Activated CD4-positive, alpha-beta T cell treated with anti-CD3 and anti-CD28 coated beads, Interleukin-2, amount 10 ng/mL, durations not matched to agents 7 days and 5 days (primary cell): ENCODE measurements around the gene FMN1. TPM values are rescaled to one million over a fixed set of nuclear protein-coding genes. Genes with fewer than 3 reads are reported as not detected.
"Not testable (repeated sequence)": the region's sequence is repeated elsewhere in the genome, so short reads cannot be mapped to it uniquely, and the experiment has no call there.

Experiments
- CTCF ChIA-PET: fragments of 350-600 bp; sonication (Branson Sonifier 250); formaldehyde crosslinking; loops from one replicate; lab custom pipeline; 2021; ENCODE audit warnings: antibody characterized with exemption; lab: Charles Lee
- POLR2A ChIA-PET: fragments of 350-600 bp; sonication (Branson Sonifier 250); formaldehyde crosslinking; loops from one replicate; lab custom pipeline; 2021; ENCODE audit warnings: antibody characterized with exemption; lab: Charles Lee
- DNase-seq: peaks from one replicate; pipeline ENCODE4 v3.0.0-alpha.2; 2020
- H3K27ac Mint-ChIP-seq: one replicate; pipeline ENCODE4 v1.8.0; 2021; ENCODE audit warnings: mild to moderate bottlenecking, moderate library complexity, mixed read lengths
- H3K27me3 Mint-ChIP-seq: one replicate; pipeline ENCODE4 v1.8.0; 2021; ENCODE audit warnings: mixed read lengths
- H3K36me3 Mint-ChIP-seq: one replicate; pipeline ENCODE4 v1.8.0; 2021; ENCODE audit warnings: low read depth, mixed read lengths
- H3K4me1 Mint-ChIP-seq: one replicate; pipeline ENCODE4 v1.8.0; 2021; ENCODE audit warnings: mixed read lengths
- H3K4me3 Mint-ChIP-seq: one replicate; pipeline ENCODE4 v1.8.0; 2021; ENCODE audit warnings: mild to moderate bottlenecking, moderate library complexity, mixed read lengths
- H3K9me3 Mint-ChIP-seq: one replicate; pipeline ENCODE4 v1.8.0; 2021; ENCODE audit warnings: mixed read lengths
- total RNA-seq, 2 experiments: library from RNA; stranded (reverse); gene quantifications; one replicate each; pipeline ENCODE4 v1.2.3, GENCODE V29; 2021

The FMN1 gene
- total RNA-seq, 2 experiments from 2014 or later: 0.04 to 0.12 TPM

DNA sequence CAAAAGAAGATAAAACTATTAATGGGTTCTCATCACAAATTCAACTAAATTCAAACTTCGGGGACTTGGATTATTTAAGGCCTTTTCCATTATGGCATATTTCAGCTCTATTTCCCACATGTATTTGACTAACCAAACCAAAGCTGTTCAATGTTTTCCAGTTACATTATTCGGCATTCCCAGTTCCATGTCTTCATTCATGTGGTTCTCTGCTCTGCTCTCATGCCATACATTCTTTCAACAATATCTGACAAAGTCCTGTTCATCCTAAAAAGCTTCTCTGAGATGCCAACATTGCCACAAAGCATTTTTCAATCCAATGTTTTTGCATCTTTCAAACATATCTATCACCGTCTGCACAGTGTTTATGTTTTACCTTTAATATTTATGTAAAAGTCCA, 335.3 kb downstream of the FMN1 start:
- ChIA-PET POLR2A (no interaction called here), CTCF (interaction anchor here (0.9 kb wide), 1 partner anchor 19 kb away, joined by 6 read pairs; no protein-coding TSS in a partner anchor)
- Mint-ChIP-seq H3K36me3 (no peaks in the 10 kb centered on the region), H3K4me1 (peaks cover 5% of the 10 kb centered on the region), H3K27me3 (peaks cover 8% of the 10 kb centered on the region), H3K9me3 (no peaks in the 10 kb centered on the region), H3K27ac (no peak overlapping the region), H3K4me3 (no peak overlapping the region)
- DNase-seq: no peak

DNA sequence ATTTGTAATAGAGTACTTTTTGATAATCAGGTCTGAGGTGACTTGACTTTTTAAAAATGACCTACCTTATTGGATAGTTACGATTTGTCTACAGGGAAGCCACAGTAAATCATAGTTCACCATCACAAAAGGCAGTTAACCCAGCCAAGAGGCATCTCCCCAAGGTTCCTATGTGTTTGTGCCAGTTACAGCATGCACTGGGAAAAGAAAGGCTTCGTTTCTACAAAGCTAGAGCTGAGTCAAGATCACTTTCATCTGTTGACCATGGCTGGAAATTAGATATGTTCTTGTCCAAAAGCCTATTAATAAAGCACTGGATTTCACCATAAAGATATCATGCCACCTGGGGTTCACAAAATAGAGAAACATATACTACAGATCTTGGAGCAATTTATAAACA, 336.8 kb downstream of the FMN1 start:
- no peaks in the 10 kb centered on the region for H3K9me3 Mint-ChIP-seq
- H3K4me1 Mint-ChIP-seq: peaks cover 2% of the 10 kb centered on the region
- H3K4me3 Mint-ChIP-seq: no peak overlapping the region
- no peak overlapping the region for H3K27ac Mint-ChIP-seq
- H3K36me3 Mint-ChIP-seq: no peaks in the 10 kb centered on the region
- peaks cover 7% of the 10 kb centered on the region for H3K27me3 Mint-ChIP-seq
- DNase-seq: no peak
- POLR2A ChIA-PET: no interaction called here
- CTCF ChIA-PET: no interaction called here

DNA sequence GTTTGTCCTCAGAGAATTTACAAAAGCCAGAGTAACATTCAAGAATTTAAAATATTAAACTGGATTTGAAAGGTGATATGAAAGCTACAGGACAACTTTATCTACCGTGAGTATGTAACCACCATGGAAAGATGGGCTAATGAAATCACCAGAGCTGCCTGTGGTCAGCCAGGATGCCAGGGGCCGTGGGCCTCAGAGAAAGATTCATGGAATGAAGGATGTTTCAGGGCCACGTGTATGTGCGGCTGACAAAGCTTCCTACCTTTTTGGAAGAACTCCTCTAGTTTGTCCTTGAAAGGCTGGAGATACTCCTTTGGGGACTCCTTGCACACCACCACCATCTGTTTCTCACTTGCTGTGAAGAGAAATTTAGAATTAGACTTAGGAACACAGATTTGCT, 337.8 kb downstream of the FMN1 start:
- DNase-seq: no peak
- ChIA-PET CTCF (no interaction called here), POLR2A (no interaction called here)
- H3K36me3 Mint-ChIP-seq: no peaks in the 10 kb centered on the region
- H3K27me3 Mint-ChIP-seq: peaks cover 9% of the 10 kb centered on the region
- H3K27ac Mint-ChIP-seq: no peak overlapping the region
- H3K4me1 Mint-ChIP-seq: no peaks in the 10 kb centered on the region
- H3K4me3 Mint-ChIP-seq: no peak overlapping the region
- no peaks in the 10 kb centered on the region for H3K9me3 Mint-ChIP-seq

DNA sequence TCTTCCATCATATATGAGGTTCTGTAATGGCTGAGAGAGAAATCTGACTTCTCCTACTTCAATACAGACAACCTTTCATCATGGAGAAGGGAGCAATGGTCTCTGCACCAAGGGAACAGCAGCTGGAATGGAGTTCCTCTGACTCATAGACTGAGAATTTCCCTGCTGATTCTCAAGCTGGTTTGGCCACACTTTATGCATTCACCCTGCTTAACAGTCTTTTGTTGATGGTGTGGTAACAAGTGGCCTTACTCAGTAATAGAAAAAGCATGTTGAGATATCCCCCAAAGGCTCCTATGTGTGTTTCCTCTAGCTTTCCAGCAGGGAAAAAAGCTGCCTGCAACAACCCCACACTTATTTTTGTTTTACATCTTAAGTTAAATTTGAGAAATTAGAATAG, 338.6 kb downstream of the FMN1 start:
- peaks cover 9% of the 10 kb centered on the region for H3K27me3 Mint-ChIP-seq
- ChIA-PET POLR2A (no interaction called here), CTCF (no interaction called here)
- no peak overlapping the region for H3K4me3 Mint-ChIP-seq
- no peak overlapping the region for H3K27ac Mint-ChIP-seq
- no peaks in the 10 kb centered on the region for H3K9me3 Mint-ChIP-seq
- no peaks in the 10 kb centered on the region for H3K36me3 Mint-ChIP-seq
- no peaks in the 10 kb centered on the region for H3K4me1 Mint-ChIP-seq
- no peak for DNase-seq

DNA sequence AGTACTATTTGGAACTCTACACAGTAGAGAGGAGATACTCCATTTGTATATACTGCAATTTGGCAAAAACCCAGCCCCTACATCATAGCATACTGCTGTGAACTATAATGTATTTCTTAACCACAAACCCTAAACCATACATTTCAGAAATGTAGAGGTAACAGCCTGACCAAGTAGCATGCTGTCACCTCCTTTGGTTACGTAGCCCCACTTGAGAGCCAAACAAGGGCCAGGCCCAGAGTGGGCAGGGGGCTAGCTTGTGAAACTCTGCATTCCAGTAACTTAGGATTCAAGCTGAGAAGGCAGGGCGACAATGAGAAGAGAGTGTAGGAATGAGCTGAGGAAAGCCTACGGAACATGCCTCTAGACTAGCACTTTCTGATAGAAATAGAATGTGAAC, 340.9 kb downstream of the FMN1 start:
- H3K36me3 Mint-ChIP-seq: no peaks in the 10 kb centered on the region
- H3K4me1 Mint-ChIP-seq: no peaks in the 10 kb centered on the region
- no peak for DNase-seq
- H3K9me3 Mint-ChIP-seq: no peaks in the 10 kb centered on the region
- H3K27ac Mint-ChIP-seq: no peak overlapping the region
- CTCF ChIA-PET: no interaction called here
- POLR2A ChIA-PET: no interaction called here
- no peak overlapping the region for H3K4me3 Mint-ChIP-seq
- H3K27me3 Mint-ChIP-seq: peaks cover 9% of the 10 kb centered on the region

DNA sequence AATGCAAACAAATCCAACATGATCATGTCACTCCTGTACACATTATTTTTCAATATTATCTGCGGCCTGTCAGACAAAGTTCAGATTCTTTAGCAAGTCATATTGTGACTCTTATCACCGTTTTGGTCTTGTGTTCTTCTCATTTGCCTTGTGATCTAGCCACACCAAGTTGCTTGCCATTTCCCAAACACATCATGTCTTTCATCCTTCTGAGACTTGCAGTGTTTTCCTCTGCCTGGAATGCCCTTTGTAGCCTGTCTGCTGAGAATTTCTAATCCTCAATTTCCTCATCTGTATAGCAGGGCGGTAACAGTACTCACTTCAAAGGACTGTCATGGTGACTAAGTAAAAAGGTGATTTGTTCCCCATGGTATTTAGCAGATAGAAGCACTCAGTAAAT, 341.7 kb downstream of the FMN1 start:
- no peaks in the 10 kb centered on the region for H3K4me1 Mint-ChIP-seq
- ChIA-PET CTCF (no interaction called here), POLR2A (no interaction called here)
- H3K27me3 Mint-ChIP-seq: peaks cover 9% of the 10 kb centered on the region
- no peak overlapping the region for H3K27ac Mint-ChIP-seq
- no peak for DNase-seq
- no peak overlapping the region for H3K4me3 Mint-ChIP-seq
- H3K36me3 Mint-ChIP-seq: no peaks in the 10 kb centered on the region
- H3K9me3 Mint-ChIP-seq: no peaks in the 10 kb centered on the region

DNA sequence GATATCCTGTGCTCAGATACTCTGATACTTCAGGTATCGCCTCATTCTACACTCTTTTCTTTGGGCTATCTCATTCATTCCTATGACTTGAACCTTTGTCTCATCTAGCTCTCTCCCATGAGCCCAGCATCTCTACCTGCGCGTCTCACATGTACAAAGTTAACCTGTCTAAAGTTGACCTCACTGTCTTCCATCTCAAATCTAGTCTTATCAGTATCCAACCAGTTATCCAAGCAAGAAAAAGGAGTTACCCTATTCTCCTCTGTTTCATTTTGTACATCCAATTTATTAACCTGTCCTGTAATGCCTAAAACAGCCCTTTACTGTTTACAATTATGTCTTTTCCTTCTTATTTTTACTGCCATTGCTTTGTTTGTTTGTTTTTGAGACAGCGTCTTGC, 342.5 kb downstream of the FMN1 start:
- DNase-seq: no peak
- no peaks in the 10 kb centered on the region for H3K9me3 Mint-ChIP-seq
- ChIA-PET POLR2A (no interaction called here), CTCF (no interaction called here)
- H3K27ac Mint-ChIP-seq: no peak overlapping the region
- no peaks in the 10 kb centered on the region for H3K4me1 Mint-ChIP-seq
- H3K27me3 Mint-ChIP-seq: peaks cover 9% of the 10 kb centered on the region
- H3K36me3 Mint-ChIP-seq: no peaks in the 10 kb centered on the region
- H3K4me3 Mint-ChIP-seq: no peak overlapping the region

DNA sequence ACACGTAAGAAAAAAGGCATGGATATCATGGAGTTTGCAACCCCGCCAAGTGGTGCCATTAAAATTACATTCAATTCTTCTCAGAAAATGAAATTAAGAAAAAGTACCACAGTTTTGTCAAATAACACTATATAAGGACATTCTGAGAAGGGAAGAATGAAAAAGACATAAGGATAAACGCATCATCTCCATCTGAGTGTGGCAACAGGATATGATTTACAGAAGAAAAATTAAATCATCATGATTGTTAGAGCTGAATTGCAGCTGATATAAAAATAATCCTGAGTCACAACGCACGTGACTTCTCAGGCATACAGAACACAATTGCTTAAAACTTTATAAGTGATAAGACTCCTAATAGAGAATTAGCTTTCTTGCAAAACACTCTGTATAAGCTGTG, 342.9 kb downstream of the FMN1 start:
- POLR2A ChIA-PET: no interaction called here
- no peak for DNase-seq
- no peaks in the 10 kb centered on the region for H3K9me3 Mint-ChIP-seq
- no peak overlapping the region for H3K27ac Mint-ChIP-seq
- H3K27me3 Mint-ChIP-seq: peaks cover 9% of the 10 kb centered on the region
- no peaks in the 10 kb centered on the region for H3K36me3 Mint-ChIP-seq
- no peaks in the 10 kb centered on the region for H3K4me1 Mint-ChIP-seq
- CTCF ChIA-PET: no interaction called here
- H3K4me3 Mint-ChIP-seq: no peak overlapping the region

DNA sequence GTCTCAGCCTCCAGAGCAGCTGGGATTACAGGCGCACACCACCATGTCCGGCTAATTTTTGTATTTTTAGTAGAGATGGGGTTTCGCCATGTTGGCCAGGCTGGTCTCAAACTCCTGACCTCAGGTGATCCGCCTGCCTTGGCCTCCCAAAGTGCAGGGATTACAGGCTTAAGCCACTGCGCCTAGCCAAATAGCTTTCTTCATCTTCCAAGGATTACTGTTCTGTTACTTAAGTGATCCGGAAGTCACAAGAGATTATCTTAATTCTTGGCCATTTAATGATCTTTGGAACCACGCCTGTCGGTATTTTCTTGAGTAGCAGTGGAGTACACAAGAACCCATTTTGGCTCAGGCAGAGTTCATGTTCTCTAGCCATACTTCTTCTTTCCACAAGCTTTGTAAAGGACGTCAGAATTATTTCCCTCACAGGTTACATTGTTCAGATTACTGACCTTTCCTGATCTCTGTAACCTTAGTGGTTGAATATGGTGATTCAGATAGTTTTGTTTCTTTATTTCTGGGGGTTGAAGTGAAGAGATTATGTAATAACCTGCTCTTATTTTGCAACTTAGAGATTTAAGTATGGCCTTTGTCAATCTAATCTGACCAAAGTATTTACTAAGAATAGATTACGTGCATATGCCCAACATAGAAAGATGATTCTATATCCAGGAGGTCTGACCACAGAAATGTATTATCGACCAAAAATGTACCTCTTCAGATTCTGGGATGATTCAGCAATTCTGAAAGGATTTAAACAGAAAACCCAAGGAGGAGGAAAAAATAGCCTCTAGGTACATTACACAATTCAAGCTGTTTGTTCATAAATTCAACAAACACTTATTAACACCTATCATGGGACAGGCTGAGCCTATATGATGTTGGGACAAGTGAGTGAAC, 344.5 kb downstream of the FMN1 start:
- peaks cover 3% of the 10 kb centered on the region for H3K27me3 Mint-ChIP-seq
- DNase-seq: no peak
- ChIA-PET CTCF (no interaction called here), POLR2A (no interaction called here)
- no peak overlapping the region for H3K27ac Mint-ChIP-seq
- no peaks in the 10 kb centered on the region for H3K36me3 Mint-ChIP-seq
- no peak overlapping the region for H3K4me3 Mint-ChIP-seq
- no peaks in the 10 kb centered on the region for H3K4me1 Mint-ChIP-seq
- H3K9me3 Mint-ChIP-seq: no peaks in the 10 kb centered on the region

DNA sequence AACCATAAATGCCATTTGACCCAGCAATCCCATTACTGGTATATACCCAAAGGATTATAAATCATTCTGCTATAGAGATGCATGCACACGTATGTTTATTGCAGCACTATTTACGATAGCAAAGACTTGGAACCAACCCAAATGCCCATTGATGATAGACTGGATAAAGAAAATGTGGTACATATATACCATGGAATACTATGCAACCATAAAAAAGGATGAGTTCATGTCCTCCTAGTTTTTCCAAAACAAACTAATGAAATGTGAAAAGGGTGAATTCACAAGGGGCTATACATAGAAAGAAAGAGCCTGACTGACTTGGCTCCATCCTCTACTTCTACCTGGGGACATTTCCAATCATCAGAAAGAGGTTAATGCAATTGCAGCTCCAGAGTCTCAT, 347.8 kb downstream of the FMN1 start:
- DNase-seq, H3K36me3 Mint-ChIP-seq, H3K27ac Mint-ChIP-seq, H3K4me1 Mint-ChIP-seq, CTCF ChIA-PET, POLR2A ChIA-PET, H3K9me3 Mint-ChIP-seq, H3K27me3 Mint-ChIP-seq, H3K4me3 Mint-ChIP-seq: not testable (repeated sequence)

DNA sequence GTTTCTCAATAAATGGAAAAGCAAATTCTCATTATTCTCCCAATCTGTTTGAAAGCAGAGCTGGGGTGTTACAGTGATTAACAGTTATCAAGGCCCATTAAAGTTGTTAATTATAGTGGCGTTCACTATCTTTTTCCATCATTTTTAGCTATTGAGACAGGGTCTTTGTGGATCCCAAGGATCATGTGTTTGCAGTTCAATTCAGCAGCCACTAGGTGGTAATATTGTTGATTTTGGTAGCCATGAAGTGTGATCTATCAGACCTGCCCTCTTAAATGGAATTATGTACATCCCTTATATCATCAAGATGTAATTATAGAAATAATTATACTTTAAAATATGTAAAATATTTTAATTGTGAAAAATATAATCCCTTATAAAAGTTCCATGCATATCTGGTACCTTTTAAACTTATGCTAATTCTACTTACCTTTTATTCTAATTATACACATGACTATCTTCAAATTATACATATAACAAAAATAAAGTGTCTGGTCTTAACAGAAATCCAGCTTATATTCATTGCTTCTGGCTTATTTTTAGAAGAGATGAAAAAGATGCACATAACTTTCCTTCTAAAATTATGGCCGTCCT, 350.3 kb downstream of the FMN1 start:
- Mint-ChIP-seq H3K27me3 (peaks cover 2% of the 10 kb centered on the region), H3K4me1 (no peaks in the 10 kb centered on the region), H3K36me3 (no peaks in the 10 kb centered on the region), H3K27ac (no peak overlapping the region), H3K4me3 (no peak overlapping the region), H3K9me3 (no peaks in the 10 kb centered on the region)
- DNase-seq: no peak
- ChIA-PET CTCF (no interaction called here), POLR2A (no interaction called here)

DNA sequence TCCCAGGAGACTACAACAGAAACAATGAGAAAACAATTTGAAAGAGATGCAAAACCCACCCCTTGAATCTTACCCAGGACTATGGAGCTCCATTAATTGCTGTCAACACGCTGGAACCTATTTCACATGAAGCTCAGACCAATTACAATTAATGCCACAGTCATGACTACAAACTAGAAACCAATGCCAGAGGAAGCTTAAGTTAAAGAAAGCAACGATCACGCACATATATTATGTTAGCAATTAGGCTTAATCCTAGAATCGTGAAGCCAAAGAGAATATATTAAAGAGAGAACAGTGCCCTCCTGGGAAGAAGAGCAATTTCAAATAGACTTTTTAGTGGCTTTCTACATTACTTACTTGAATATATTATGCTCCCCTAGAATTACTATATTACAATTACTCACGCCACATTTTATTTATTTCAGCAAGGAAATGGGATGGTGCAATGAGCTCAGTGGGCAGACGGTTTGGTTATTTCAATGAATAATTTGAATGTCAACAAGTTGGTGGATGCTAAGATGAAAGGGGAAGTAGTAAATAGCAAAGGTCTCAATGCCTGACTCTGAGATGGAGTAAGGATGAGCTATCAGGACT, 351.2 kb downstream of the FMN1 start:
- H3K27ac Mint-ChIP-seq: no peak overlapping the region
- H3K4me1 Mint-ChIP-seq: no peaks in the 10 kb centered on the region
- no peaks in the 10 kb centered on the region for H3K36me3 Mint-ChIP-seq
- CTCF ChIA-PET: interaction anchor here (0.6 kb wide), 2 partner anchors 52 to 1896 kb away, joined by 3 read pairs; no protein-coding TSS in a partner anchor
- no peak overlapping the region for H3K4me3 Mint-ChIP-seq
- POLR2A ChIA-PET: interaction anchor here (0.6 kb wide), 2 partner anchors 111 to 1306 kb away, joined by 3 read pairs; no protein-coding TSS in a partner anchor
- no peaks in the 10 kb centered on the region for H3K9me3 Mint-ChIP-seq
- H3K27me3 Mint-ChIP-seq: peaks cover 2% of the 10 kb centered on the region
- no peak for DNase-seq

DNA sequence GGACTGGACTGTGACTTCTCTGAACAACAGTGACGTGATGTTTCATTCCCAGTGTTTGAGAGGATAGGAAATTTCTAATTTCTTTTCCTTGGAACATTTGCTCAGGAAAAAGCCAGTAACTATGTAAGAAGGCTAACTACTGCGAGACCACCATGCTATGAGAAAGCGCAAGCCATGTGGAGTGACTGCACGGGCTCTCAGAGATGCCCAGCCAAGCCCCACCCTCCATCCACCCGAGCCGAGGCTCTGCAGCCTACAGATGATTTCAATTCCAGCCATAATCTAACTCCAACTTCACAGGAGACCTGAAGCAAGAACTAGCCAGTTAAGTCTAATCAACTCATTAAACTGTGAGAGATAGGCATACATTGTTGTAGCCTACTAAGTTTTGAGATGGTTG, 352.4 kb downstream of the FMN1 start:
- H3K4me1 Mint-ChIP-seq: no peaks in the 10 kb centered on the region
- no peaks in the 10 kb centered on the region for H3K9me3 Mint-ChIP-seq
- no peak for DNase-seq
- ChIA-PET CTCF (no interaction called here), POLR2A (no interaction called here)
- H3K27me3 Mint-ChIP-seq: peaks cover 4% of the 10 kb centered on the region
- H3K36me3 Mint-ChIP-seq: no peaks in the 10 kb centered on the region
- H3K4me3 Mint-ChIP-seq: no peak overlapping the region
- no peak overlapping the region for H3K27ac Mint-ChIP-seq
